ENCODE data around the gene SH2D3A.
"Not testable (repeated sequence)": the region's sequence is repeated elsewhere in the genome, so short reads cannot be mapped to it uniquely, and the experiment has no call there.

Gene SH2D3A

GRCh38 chr19:6761053-6761676, 6.1 kb downstream of the SH2D3A start:
- no peak for DNase-seq (ENCODE audit: low read depth)

- DNase-seq (ENCODE audit: low read depth) = no peak
Observed at GRCh38 chr19:6760606-6761005, 6.6 kb downstream of the SH2D3A start.

GRCh38 chr19:6754653-6755463, 12.4 kb downstream of the SH2D3A start:
- DNase-seq (ENCODE audit: low read depth) = no peak

- DNase-seq (ENCODE audit: low read depth) = no peak
Observed at GRCh38 chr19:6754136-6754535, 13.1 kb downstream of the SH2D3A start.

GRCh38 chr19:6753178-6754031, 13.8 kb downstream of the SH2D3A start:
- DNase-seq (ENCODE audit: low read depth) = peak; percentile 66

GRCh38 chr19:6752256-6753177, 14.7 kb downstream of the SH2D3A start:
- no peak for DNase-seq (ENCODE audit: low read depth)

- no peak for DNase-seq (ENCODE audit: low read depth)
Observed at GRCh38 chr19:6751189-6751588, 16.0 kb downstream of the SH2D3A start.

GRCh38 chr19:6750062-6750461, 17.2 kb downstream of the SH2D3A start:
- no peak for DNase-seq (ENCODE audit: low read depth)

- not testable (repeated sequence) for DNase-seq (ENCODE audit: low read depth)
Observed at GRCh38 chr19:6748543-6748942, 18.7 kb downstream of the SH2D3A start.

- no peak for DNase-seq (ENCODE audit: low read depth)
Observed at GRCh38 chr19:6745965-6746364, 21.3 kb downstream of the SH2D3A start.

GRCh38 chr19:6744381-6745301, 22.6 kb downstream of the SH2D3A start:
- no peak for DNase-seq (ENCODE audit: low read depth)

GRCh38 chr19:6743714-6744380, 23.4 kb downstream of the SH2D3A start:
- no peak for DNase-seq (ENCODE audit: low read depth)

GRCh38 chr19:6743066-6743465, 24.2 kb downstream of the SH2D3A start:
- no peak for DNase-seq (ENCODE audit: low read depth)

GRCh38 chr19:6740589-6741343, 26.5 kb downstream of the SH2D3A start:
- DNase-seq (ENCODE audit: low read depth) = no peak

- no peak for DNase-seq (ENCODE audit: low read depth)
Observed at GRCh38 chr19:6739883-6740588, 27.2 kb downstream of the SH2D3A start.

GRCh38 chr19:6739390-6739882, 27.8 kb downstream of the SH2D3A start, which contains the start of gene TRIP10:
Gene TRIP10, plus strand, starts transcription at chr19:6739680. Its CDS starts 82 bp downstream, at chr19:6739762.
- peak; percentile 81 for DNase-seq (ENCODE audit: low read depth)

- peak; percentile 18 for DNase-seq (ENCODE audit: low read depth)
Observed at GRCh38 chr19:6738787-6739389, 28.3 kb downstream of the SH2D3A start.
